PC-9 (cell line): ENCODE data around the gene RAB29.

Experiments used
- CTCF ChIP-seq: fragments of 200-600 bp; sonication (generic); conservative IDR thresholded peaks from 2 replicates; pipeline ENCODE4 v1.6.1; 2017; ENCODE audit warnings: mixed run types, antibody characterized with exemption, mild to moderate bottlenecking, moderate library complexity
- EZH2 ChIP-seq: fragments of 200-600 bp; sonication (generic); IDR thresholded peaks from 2 replicates; pipeline ENCODE4 v1.8.0; 2017; ENCODE audit warnings: antibody characterized with exemption, low read depth

- TF ChIP-seq CTCF (no peak), EZH2 (no peak)
Measured at GRCh38 chr1:205800981-205801703, 25.9 kb upstream of the RAB29 start.
